ENCODE data around the gene CFAP45.

The CFAP45 gene

GRCh38 chr1:159923203-159924024 lies 23.4 kb upstream of the CFAP45 start:
- DNase-seq = peak; percentile 24 to 34

DNA sequence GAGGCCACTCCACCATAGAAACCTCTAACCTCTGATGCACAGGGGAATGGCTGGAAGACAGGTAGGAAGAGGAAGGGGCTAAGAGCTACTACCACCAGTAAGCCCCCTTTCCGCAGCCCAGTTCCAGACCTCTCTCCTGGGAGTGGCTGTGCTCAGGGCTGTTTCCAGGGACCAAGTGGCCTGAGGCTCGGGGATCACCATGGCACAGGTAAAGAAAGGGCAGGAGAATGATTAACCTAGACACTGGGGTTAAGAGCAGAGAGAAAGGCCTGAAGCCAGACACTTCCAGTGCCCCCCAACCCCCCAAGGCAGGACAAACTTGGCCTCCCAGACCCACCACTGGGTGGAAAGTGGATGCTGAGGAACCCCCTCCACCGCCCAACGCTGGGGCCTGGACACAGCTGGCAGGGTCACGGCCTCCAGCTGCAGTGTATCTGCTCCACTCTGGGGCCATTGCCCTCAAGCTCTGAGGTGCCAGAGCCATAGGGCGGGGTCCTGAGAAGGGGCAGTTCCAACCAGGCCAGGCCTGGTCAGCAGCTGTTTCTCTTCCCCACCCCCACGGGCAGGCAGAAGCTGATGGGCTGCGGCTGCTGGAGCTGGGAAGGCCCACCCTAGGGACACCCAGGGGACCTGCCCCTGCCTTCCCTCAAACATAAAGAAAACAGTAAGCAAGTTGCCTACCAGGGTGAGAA lies 22.7 kb upstream of the CFAP45 start:
- no peak for DNase-seq

DNA sequence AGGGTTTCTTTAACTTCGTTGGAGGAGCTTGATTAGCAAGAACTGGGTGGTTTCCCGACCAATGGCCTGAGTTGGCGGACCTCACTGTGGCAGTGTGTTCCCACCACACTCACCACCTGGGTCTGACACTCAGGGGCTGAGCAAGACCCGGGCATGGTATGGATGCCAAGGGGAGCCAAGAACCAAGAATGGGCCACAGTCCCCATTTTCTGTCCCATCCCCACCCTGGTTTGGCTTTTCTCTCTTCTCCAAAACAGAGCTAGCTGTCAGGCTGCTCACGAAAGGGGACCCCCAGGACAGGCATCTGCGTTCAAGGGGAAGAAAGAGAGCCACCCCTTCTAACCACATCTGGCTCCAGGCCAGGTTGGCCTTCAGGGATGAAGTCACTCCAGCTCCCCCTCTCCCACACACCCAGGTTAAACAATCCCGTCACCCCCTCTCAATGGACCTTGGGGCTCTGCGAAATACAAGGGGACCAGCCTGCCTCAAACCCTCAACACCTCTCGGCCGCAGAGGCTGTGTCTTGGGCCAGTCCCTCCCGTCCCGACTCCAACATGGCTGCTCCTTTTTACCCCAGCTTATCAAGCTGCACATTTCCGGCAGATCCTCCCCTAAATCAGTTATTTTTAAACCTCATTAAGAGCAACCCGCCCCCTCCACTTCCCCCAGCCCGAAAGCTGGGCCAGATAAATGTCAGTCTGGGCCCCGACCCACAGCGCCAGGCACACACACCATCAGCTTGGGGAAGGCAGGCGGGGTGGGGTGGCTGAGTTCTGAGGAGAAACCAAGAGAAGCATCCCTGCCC lies 21.9 kb upstream of the CFAP45 start:
- no peak for DNase-seq

DNA sequence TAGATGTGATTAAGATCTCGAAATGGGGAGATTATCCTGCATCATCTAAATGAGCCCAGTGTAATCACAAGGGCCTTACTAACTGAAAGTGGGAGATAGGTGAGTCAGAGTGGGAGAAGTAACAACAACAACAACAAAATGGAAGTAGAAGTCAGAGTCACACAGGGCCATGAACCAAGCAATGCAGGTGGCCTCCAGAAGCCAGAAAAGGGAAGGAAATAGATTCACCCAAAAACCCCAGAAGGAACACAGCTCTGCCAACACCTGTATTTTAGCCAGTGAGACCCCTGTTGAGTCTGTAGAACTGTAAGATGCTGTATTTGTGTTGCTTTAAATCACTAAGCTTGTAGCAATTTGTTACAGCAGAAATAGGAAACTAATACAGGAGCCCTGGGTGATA lies 21.3 kb upstream of the CFAP45 start:
- no peak for DNase-seq

DNA sequence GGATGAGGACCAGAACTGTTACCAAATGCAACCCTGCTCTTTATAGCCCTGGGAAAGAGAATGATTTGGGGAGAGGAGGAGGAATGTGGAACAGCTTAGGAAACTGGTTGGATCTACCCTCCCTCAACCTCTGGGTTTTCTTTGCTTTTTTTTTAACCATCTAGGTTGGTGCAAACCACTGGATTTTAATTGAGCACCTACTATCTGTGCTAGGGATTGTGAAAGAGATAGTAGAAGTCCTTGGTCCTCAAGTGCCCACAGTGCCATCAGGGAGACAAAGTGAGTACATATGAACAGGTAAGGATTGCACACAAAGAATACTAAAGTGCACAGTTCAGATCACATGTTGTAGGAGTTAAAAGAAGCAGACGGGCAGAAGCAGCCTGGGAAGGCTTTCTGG lies 20.7 kb upstream of the CFAP45 start:
- no peak for DNase-seq

GRCh38 chr1:159920202-159920601 lies 20.2 kb upstream of the CFAP45 start:
- DNase-seq = no peak

GRCh38 chr1:159919236-159919865 lies 19.4 kb upstream of the CFAP45 start:
- no peak for DNase-seq

DNA sequence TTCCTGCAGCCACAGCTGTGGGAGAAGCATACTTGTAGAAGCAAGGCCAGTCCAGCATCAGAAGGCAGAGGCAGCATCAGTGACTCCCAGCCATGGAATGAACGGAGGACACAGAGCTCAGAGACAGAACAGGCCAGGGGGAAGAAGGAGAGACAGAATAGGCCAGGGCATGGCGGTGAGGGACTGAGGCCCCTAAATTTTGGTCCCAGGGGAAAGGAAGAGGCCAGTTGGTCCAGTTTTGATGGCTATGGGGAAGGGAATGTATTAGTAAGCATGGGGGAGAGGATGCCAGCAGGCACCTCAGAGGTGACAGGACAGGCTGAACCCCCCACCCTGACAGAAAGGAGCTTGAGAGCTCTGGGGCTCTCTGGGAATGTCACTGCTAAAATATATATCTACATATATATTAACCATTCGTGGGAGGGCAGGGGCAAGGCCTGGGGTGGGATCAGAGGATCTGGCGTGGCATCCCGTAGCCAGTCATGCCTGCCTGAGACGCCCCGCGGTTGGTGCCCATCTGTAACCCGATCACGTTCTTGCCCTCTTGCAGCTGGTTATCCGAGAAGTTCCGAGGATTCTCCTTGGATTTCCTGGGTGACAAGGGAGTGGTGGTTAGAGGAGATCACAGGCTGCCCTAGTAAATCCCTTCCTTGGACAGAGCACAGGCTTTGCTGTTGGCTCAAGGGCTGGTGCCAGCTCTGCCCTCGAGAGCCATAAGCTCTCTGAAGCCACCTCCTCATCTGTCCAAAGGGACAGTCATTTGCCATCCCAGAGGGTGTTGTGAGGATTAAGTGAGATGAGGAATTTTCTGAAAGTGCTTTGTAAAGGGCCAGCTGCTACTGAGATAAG lies 18.6 kb upstream of the CFAP45 start:
- DNase-seq = no peak

DNA sequence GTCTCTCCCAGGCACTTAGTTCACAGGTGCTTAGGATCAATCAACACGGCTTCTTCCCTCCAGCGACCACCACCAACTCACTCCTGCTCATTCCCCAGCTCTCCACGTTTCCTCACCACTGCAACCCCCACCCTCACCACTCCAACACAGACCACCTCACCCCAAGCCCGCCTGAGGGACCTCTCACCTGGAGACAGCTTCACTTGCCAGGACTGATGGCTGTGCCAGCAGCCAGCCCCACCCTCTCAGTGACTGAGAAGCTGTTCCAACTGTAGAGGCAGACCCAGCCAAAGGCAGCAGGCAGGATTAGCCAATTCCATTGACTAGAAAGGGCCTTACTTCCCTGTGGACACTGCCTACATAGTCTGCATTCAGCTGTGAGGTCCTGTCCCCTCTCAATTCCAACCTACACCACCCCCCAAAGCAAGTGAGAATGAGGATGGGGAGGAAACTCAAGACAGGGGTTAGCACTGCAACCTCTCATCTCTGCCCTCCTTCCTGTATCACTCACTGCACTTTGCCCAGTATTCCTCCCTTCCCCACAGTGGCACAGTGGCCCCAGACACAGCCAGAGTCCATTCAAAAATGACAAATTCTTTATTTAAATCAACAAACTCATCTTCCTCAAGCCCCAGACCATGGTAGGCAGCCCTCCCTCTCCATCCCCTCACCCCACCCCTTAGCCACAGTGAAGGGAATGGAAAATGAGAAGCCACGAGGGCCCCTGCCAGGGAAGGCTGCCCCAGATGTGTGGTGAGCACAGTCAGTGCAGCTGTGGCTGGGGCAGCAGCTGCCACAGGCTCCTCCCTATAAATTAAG lies 17.8 kb upstream of the CFAP45 start:
- no peak for DNase-seq

DNA sequence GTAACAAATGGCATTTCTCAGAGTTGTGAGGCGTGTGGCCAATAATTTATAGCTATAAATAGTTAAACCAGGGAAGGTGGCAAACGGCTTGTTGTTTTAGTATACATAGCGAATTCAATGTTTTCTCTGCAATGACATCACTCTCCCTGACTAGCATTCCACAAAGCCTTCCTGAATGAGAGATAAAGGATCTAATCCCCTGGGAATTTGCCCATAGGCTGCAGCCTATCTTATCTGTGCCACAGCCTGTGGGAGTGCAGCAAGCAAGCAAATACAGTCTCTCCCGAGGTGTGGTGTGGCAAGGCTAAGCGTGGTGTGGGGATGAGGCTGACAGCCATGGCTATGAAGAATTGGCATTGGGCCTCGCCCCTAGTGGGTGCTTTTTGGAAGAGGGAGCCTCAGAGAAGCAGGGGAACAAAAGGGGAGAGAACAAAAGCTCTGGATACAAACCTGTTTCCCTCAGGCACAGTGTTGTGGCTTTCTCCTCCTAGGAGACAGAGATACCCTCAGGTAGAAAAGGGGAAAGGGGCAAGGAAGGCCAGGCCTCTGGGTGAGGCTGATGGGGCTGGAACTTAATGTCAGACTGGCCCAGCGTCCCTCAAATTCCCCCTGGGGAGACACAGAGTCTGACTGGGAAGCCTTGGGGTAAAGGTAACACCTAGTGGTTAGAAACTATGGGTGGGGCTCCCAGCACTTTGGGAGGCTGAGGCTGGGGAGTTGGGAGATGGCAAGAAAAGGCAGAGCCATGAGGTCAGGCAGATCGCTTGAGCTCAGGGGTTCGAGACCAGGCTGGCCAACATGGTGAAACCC lies 16.5 kb upstream of the CFAP45 start:
- DNase-seq = no peak

GRCh38 chr1:159915571-159916241 lies 15.7 kb upstream of the CFAP45 start:
- DNase-seq = no peak

DNA sequence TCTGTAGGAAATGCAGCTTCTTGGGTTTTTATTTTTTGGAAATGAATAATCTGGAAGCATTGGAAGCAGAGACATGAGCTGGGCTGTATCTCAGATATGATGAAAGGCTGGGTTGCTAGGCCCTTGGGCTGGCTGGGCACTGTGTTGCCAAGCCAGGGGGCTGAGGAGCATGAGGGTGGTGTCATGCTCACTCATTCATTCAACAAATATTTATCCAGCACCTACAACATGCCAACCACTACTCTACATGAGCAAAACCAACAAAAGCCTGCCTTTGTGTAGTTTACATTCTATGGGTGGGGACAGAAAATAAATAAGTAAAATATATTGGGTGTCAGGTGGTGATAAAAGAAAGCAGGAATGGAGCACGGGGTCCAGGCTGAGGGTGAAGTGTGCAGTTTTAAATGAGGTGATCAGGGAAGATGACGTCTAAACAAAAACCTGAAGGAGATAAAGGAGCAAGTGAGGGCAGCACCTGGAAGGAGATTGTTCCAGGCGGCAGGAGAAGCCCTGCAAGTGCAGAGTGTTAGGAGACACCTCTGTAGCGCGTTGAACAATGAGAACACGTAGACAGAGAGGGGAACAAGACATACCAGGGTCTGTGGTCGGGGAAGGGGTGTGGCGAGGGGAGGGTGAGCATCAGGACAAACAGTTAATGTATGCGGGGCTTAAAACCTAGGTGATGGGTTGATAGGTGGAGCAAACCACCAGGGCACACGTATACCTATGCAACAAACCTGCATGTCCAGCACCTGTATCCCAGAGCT lies 14.5 kb upstream of the CFAP45 start:
- no peak for DNase-seq

DNA sequence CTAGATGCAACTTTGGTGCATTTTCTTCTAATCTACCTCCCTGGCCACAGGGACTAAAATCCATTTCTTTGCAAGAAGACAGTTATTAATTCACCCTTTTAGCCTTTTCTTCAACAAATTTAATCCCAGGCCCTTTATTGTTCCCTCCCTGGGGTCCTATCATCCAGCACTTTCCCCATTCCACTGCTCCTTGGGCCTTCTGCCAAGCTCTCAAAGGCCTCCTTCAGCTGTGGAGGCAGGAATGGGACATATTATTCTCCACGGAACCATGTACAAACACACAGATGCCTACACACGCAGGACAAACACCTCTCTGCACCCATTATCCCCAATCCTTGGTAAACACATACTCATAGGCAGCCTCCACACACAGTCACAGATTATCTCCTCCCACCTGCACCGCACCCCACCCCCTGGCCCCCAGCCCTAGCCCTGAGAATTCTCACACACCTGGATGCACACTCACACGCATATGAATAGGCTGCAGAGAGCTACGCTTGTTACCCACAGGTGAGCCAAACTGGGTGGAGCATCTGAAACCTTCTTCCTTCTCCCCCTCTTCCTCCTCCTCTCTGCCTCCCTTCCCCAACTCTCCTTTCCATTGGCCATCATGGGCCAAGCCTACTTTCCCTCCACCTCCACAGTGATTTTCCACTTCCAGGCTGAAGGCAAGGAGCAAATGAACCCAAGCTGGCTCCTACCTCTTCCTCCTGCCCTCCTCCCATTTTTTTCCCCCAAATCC lies 13.7 kb upstream of the CFAP45 start:
- DNase-seq = no peak

DNA sequence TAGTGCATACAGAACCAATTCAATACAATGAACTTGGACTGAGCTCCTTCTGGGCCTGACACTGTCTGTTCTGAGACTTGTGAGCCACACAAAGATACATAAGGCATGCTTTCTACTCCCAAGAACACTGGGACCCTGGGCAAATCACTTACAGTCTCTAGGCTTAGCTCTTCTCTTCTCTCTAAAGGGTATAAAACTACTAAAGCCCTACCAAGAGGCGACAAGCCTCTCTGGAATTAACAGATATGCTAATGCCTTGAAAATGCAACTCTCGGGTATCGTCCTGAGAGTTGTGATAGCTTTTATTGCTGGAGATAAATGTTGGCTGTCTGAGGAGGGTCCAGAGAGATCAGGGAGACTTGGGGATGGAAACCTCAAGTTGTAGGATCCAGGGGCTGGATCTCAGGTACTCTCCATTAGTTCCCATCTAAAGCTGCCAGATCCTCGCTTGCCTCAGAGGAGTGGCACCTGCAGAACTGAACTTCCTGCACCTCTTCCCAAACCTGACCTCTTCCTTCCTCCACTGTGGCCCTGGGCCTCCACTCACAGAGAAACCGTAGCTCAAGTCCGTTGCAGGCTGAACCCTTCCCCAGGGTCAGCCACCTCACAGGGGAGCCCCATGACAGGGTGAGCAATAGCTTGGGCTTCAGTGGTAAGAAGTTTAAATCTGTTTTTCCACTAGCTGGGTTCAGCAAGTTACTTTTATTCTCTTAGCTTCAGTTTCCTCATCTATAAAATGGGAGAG lies 11.5 kb upstream of the CFAP45 start:
- no peak for DNase-seq

DNA sequence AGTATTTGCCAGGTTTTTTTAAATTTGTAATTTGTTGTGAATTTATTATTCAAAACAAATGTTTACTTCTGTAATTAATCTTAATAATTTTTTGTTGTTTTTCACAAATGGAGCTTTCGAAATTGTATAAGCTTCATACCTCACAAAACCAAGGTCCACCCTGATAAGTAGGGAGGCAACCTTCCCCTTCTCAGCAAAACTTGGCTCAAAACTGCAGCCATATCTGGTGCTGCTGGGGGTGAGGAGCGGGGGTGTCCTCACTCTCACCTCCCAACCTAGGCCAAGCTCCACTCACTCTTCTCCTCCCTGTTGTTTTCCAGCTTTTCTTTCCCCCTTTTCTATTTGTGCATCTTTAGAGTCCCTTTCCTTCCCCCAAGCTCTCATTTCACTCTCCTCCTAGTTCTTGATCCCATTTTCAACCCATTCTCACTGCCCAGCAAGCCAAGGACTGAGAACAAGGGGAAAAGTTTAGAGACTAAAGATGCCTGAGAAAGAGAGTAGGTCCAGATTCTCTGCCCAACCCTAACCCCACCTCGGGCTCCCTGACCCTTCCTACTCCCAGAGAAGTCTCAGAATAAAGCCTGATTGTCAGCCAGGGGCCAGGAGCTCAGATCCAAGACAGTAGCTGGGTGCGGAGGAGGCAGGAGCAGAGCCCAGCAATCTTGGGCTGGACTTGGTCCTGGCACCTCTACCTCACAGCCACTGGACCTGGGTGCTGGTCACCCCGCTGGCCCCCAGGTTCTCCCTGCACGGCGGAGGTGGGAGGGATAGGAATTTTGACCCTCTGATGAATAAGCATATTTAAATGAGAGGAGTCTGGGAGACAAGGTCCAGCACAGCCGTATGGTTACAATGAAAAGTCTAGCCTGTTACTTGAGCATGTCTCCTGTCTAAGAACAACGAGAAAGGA lies 8.3 kb upstream of the CFAP45 start:
- DNase-seq = no peak

GRCh38 chr1:159906960-159907359 lies 7.0 kb upstream of the CFAP45 start:
- no peak for DNase-seq

Data from SHP77 (cell line).